T-helper 2 cell treated with Interferon-gamma antibody and Interleukin-4, amounts not matched to agents 5 μg/mL and 100 μg/mL, for 36 hours (primary cell): ENCODE results near the gene SDF2L1.
"Not testable (repeated sequence)": the region's sequence is repeated elsewhere in the genome, so short reads cannot be mapped to it uniquely, and the experiment has no call there.

ENCODE experiments used
- DNase-seq: peaks from one replicate; pipeline ENCODE4 v3.0.0; 2021; ENCODE audit warnings: low spot score
- H3K27ac Mint-ChIP-seq: one replicate; pipeline ENCODE4 v1.8.0; 2021; ENCODE audit warnings: mild to moderate bottlenecking, mixed read lengths
- H3K27me3 Mint-ChIP-seq: one replicate; pipeline ENCODE4 v1.8.0; 2021; ENCODE audit warnings: low read depth, mixed read lengths
- H3K36me3 Mint-ChIP-seq: one replicate; pipeline ENCODE4 v1.8.0; 2021; ENCODE audit warnings: low read depth, mixed read lengths
- H3K4me1 Mint-ChIP-seq: one replicate; pipeline ENCODE4 v1.8.0; 2021; ENCODE audit warnings: low read depth, mixed read lengths
- H3K4me3 Mint-ChIP-seq: one replicate; pipeline ENCODE4 v1.8.0; 2022; ENCODE audit warnings: mild to moderate bottlenecking, moderate library complexity, mixed read lengths
- H3K9me3 Mint-ChIP-seq: one replicate; pipeline ENCODE4 v1.8.0; 2021; ENCODE audit warnings: mixed read lengths

SDF2L1 gene

GRCh38 chr22:21626735-21627469, 15.2 kb upstream of the SDF2L1 start:
- peaks cover 35% of the 10 kb centered on the region for H3K36me3 Mint-ChIP-seq
- H3K4me3 Mint-ChIP-seq, result peak overlapping the region; percentile 41
- no peak for DNase-seq
- H3K9me3 Mint-ChIP-seq, result no peaks in the 10 kb centered on the region
- peak overlapping the region; percentile 72 for H3K27ac Mint-ChIP-seq
- peaks cover 26% of the 10 kb centered on the region for H3K4me1 Mint-ChIP-seq
- no peaks in the 10 kb centered on the region for H3K27me3 Mint-ChIP-seq

GRCh38 chr22:21628386-21629254, 13.5 kb upstream of the SDF2L1 start:
- H3K9me3 Mint-ChIP-seq, result no peaks in the 10 kb centered on the region
- H3K27me3 Mint-ChIP-seq, result no peaks in the 10 kb centered on the region
- H3K4me1 Mint-ChIP-seq, result peaks cover 30% of the 10 kb centered on the region
- H3K36me3 Mint-ChIP-seq, result peaks cover 22% of the 10 kb centered on the region
- H3K27ac Mint-ChIP-seq, result peak overlapping the region; percentile 73
- peak overlapping the region; percentile 91 for H3K4me3 Mint-ChIP-seq
- DNase-seq, result no peak

- no peaks in the 10 kb centered on the region for H3K27me3 Mint-ChIP-seq
- H3K27ac Mint-ChIP-seq, result peak within 1 kb of the TSS; percentile 94
- peak within 1 kb of the TSS; percentile 91 for H3K4me3 Mint-ChIP-seq
- peak; percentile 93 for DNase-seq
- H3K36me3 Mint-ChIP-seq, result peaks cover 19% of the 10 kb centered on the region
- no peaks in the 10 kb centered on the region for H3K9me3 Mint-ChIP-seq
- H3K4me1 Mint-ChIP-seq, result peaks cover 30% of the 10 kb centered on the region
Observed at GRCh38 chr22:21629255-21630149, 12.6 kb upstream of the SDF2L1 start, which contains the start of gene YDJC. TSS of gene YDJC (minus strand) at chr22:21630022. CDS start at chr22:21630014, 8 bp downstream.

GRCh38 chr22:21631025-21631424, 11.1 kb upstream of the SDF2L1 start:
- H3K4me3 Mint-ChIP-seq, result peak overlapping the region; percentile 14
- H3K27ac Mint-ChIP-seq, result peak overlapping the region; percentile 68
- no peaks in the 10 kb centered on the region for H3K9me3 Mint-ChIP-seq
- H3K36me3 Mint-ChIP-seq, result peaks cover 19% of the 10 kb centered on the region
- DNase-seq, result no peak
- peaks cover 29% of the 10 kb centered on the region for H3K4me1 Mint-ChIP-seq
- H3K27me3 Mint-ChIP-seq, result no peaks in the 10 kb centered on the region

- Mint-ChIP-seq H3K36me3 (peaks cover 11% of the 10 kb centered on the region), H3K4me3 (no peak within 1 kb of the TSS), H3K4me1 (peaks cover 23% of the 10 kb centered on the region), H3K27me3 (no peaks in the 10 kb centered on the region), H3K27ac (no peak within 1 kb of the TSS), H3K9me3 (no peaks in the 10 kb centered on the region)
- DNase-seq, result peak; percentile 49
Observed at GRCh38 chr22:21632237-21632895, 9.7 kb upstream of the SDF2L1 start, which contains the start of gene CCDC116. TSS of gene CCDC116 (plus strand) at chr22:21632760. CDS start at chr22:21633182, 422 bp downstream.

- no peak overlapping the region for H3K4me3 Mint-ChIP-seq
- no peaks in the 10 kb centered on the region for H3K27me3 Mint-ChIP-seq
- H3K27ac Mint-ChIP-seq, result no peak overlapping the region
- no peaks in the 10 kb centered on the region for H3K9me3 Mint-ChIP-seq
- H3K36me3 Mint-ChIP-seq, result peaks cover 7% of the 10 kb centered on the region
- DNase-seq, result no peak
- H3K4me1 Mint-ChIP-seq, result peaks cover 22% of the 10 kb centered on the region
Observed at GRCh38 chr22:21632931-21633330, 9.2 kb upstream of the SDF2L1 start.

- H3K4me1 Mint-ChIP-seq, result peaks cover 17% of the 10 kb centered on the region
- DNase-seq, result no peak
- peaks cover 2% of the 10 kb centered on the region for H3K36me3 Mint-ChIP-seq
- H3K27ac Mint-ChIP-seq, result no peak overlapping the region
- no peaks in the 10 kb centered on the region for H3K27me3 Mint-ChIP-seq
- H3K9me3 Mint-ChIP-seq, result no peaks in the 10 kb centered on the region
- H3K4me3 Mint-ChIP-seq, result no peak overlapping the region
Observed at GRCh38 chr22:21633481-21633880, 8.6 kb upstream of the SDF2L1 start.

- H3K27ac Mint-ChIP-seq, result no peak overlapping the region
- H3K27me3 Mint-ChIP-seq, result no peaks in the 10 kb centered on the region
- no peak for DNase-seq
- H3K4me3 Mint-ChIP-seq, result no peak overlapping the region
- no peaks in the 10 kb centered on the region for H3K9me3 Mint-ChIP-seq
- peaks cover 2% of the 10 kb centered on the region for H3K36me3 Mint-ChIP-seq
- peaks cover 17% of the 10 kb centered on the region for H3K4me1 Mint-ChIP-seq
Observed at GRCh38 chr22:21634081-21634480, 8.0 kb upstream of the SDF2L1 start.

- H3K9me3 Mint-ChIP-seq, result no peaks in the 10 kb centered on the region
- no peak for DNase-seq
- H3K27me3 Mint-ChIP-seq, result no peaks in the 10 kb centered on the region
- peaks cover 15% of the 10 kb centered on the region for H3K4me1 Mint-ChIP-seq
- no peak overlapping the region for H3K27ac Mint-ChIP-seq
- no peak overlapping the region for H3K4me3 Mint-ChIP-seq
- no peaks in the 10 kb centered on the region for H3K36me3 Mint-ChIP-seq
Observed at GRCh38 chr22:21634844-21635243, 7.3 kb upstream of the SDF2L1 start.

GRCh38 chr22:21635771-21636510, 6.2 kb upstream of the SDF2L1 start:
- H3K27ac Mint-ChIP-seq, result no peak overlapping the region
- H3K4me3 Mint-ChIP-seq, result no peak overlapping the region
- H3K4me1 Mint-ChIP-seq, result peaks cover 9% of the 10 kb centered on the region
- no peaks in the 10 kb centered on the region for H3K9me3 Mint-ChIP-seq
- H3K27me3 Mint-ChIP-seq, result peaks cover 2% of the 10 kb centered on the region
- H3K36me3 Mint-ChIP-seq, result no peaks in the 10 kb centered on the region
- no peak for DNase-seq

GRCh38 chr22:21636629-21637218, 5.4 kb upstream of the SDF2L1 start:
- H3K27ac Mint-ChIP-seq, result no peak overlapping the region
- no peak overlapping the region for H3K4me3 Mint-ChIP-seq
- H3K4me1 Mint-ChIP-seq, result peaks cover 9% of the 10 kb centered on the region
- H3K27me3 Mint-ChIP-seq, result peaks cover 2% of the 10 kb centered on the region
- no peak for DNase-seq
- no peaks in the 10 kb centered on the region for H3K36me3 Mint-ChIP-seq
- no peaks in the 10 kb centered on the region for H3K9me3 Mint-ChIP-seq

- not testable (repeated sequence) for H3K27me3 Mint-ChIP-seq, H3K27ac Mint-ChIP-seq, DNase-seq, H3K36me3 Mint-ChIP-seq, H3K9me3 Mint-ChIP-seq, H3K4me3 Mint-ChIP-seq, H3K4me1 Mint-ChIP-seq
Observed at GRCh38 chr22:21637450-21637849, 4.7 kb upstream of the SDF2L1 start.
